Mesothelial cell of epicardium (in vitro differentiated cells): Measurements from ENCODE around the gene C10orf67. TPM values are rescaled to one million over a fixed set of nuclear protein-coding genes. Genes with fewer than 3 reads are reported as not detected.

Experiments used
- DNase-seq, 2 experiments: peaks; one replicate each; pipeline ENCODE4 v3.0.0; 2021; ENCODE audit warnings: low spot score in 2 of 2; ENCODE audit not compliant: unreplicated experiment in 2 of 2
- H3K27ac Mint-ChIP-seq: 2 replicates; pipeline ENCODE4 v1.8.0; 2021; ENCODE audit warnings: mixed read lengths
- H3K27me3 Mint-ChIP-seq: 2 replicates; pipeline ENCODE4 v1.8.0; 2021; ENCODE audit warnings: low read depth, mixed read lengths
- H3K36me3 Mint-ChIP-seq: 2 replicates; pipeline ENCODE4 v1.8.0; 2021; ENCODE audit warnings: mixed read lengths
- H3K4me1 Mint-ChIP-seq: 2 replicates; pipeline ENCODE4 v1.8.0; 2021; ENCODE audit warnings: mixed read lengths
- H3K4me3 Mint-ChIP-seq: 2 replicates; pipeline ENCODE4 v1.8.0; 2021; ENCODE audit warnings: mild to moderate bottlenecking, moderate library complexity, mixed read lengths
- H3K9me3 Mint-ChIP-seq: 2 replicates; pipeline ENCODE4 v1.8.0; 2021; ENCODE audit warnings: mixed read lengths
- CTCF ChIP-seq: fragments of 200-600 bp; sonication (generic); IDR thresholded peaks from one replicate; pipeline ENCODE4 v1.5.0; 2021; ENCODE audit warnings: antibody characterized with exemption; ENCODE audit not compliant: unreplicated experiment
- total RNA-seq: library from RNA; stranded (reverse); gene quantifications from 3 replicates; pipeline ENCODE4 v1.2.1, GENCODE V29; 2021

C10orf67 gene
- total RNA-seq, 1 donor from 2014 or later: 0.11 TPM

- Mint-ChIP-seq H3K4me3 (no peak overlapping the region), H3K27me3 (peaks cover 92% of the 10 kb centered on the region), H3K36me3 (no peaks in the 10 kb centered on the region), H3K27ac (no peak overlapping the region), H3K4me1 (no peaks in the 10 kb centered on the region), H3K9me3 (no peaks in the 10 kb centered on the region)
- DNase-seq: no peak
- no peak for TF ChIP-seq CTCF
These were observed 158.4 kb downstream of the C10orf67 start for GRCh38 chr10:23186178-23186577.

GRCh38 chr10:23174977-23175512 lies 169.6 kb downstream of the C10orf67 start:
- H3K27ac Mint-ChIP-seq: no peak overlapping the region
- no peaks in the 10 kb centered on the region for H3K36me3 Mint-ChIP-seq
- H3K27me3 Mint-ChIP-seq: peaks cover 96% of the 10 kb centered on the region
- H3K4me1 Mint-ChIP-seq: peaks cover 2% of the 10 kb centered on the region
- no peaks in the 10 kb centered on the region for H3K9me3 Mint-ChIP-seq
- no peak for TF ChIP-seq CTCF
- no peak overlapping the region for H3K4me3 Mint-ChIP-seq
- no peak for DNase-seq

- TF ChIP-seq CTCF: no peak
- Mint-ChIP-seq H3K36me3 (no peaks in the 10 kb centered on the region), H3K4me1 (peaks cover 2% of the 10 kb centered on the region), H3K27ac (no peak overlapping the region), H3K9me3 (no peaks in the 10 kb centered on the region), H3K4me3 (no peak overlapping the region), H3K27me3 (peaks cover 95% of the 10 kb centered on the region)
- no peak for DNase-seq
These were observed 170.3 kb downstream of the C10orf67 start for GRCh38 chr10:23174074-23174976.

- no peak overlapping the region for H3K4me3 Mint-ChIP-seq
- no peaks in the 10 kb centered on the region for H3K36me3 Mint-ChIP-seq
- no peak for TF ChIP-seq CTCF
- H3K9me3 Mint-ChIP-seq: no peaks in the 10 kb centered on the region
- peaks cover 95% of the 10 kb centered on the region for H3K27me3 Mint-ChIP-seq
- DNase-seq: no peak
- no peak overlapping the region for H3K27ac Mint-ChIP-seq
- peaks cover 2% of the 10 kb centered on the region for H3K4me1 Mint-ChIP-seq
These were observed 171.2 kb downstream of the C10orf67 start for GRCh38 chr10:23173214-23174073.

- Mint-ChIP-seq H3K27ac (no peak overlapping the region), H3K4me3 (no peak overlapping the region), H3K4me1 (peaks cover 2% of the 10 kb centered on the region), H3K27me3 (peaks cover 95% of the 10 kb centered on the region), H3K36me3 (no peaks in the 10 kb centered on the region), H3K9me3 (no peaks in the 10 kb centered on the region)
- TF ChIP-seq CTCF: no peak
- DNase-seq: no peak
These were observed 172.0 kb downstream of the C10orf67 start for GRCh38 chr10:23172429-23173213.
